PC-3 (cell line): Measurements from ENCODE around the gene CFAP91.

Experiments
- EZH2 ChIP-seq: fragments of 300-600 bp; sonication (generic); IDR thresholded peaks from one replicate; pipeline ENCODE4 v1.6.1; 2017; ENCODE audit warnings: antibody characterized with exemption, mild to moderate bottlenecking, low read length; ENCODE audit not compliant: unreplicated experiment
- EZH2phosphoT487 ChIP-seq: fragments of 300-600 bp; sonication (generic); IDR thresholded peaks from 2 replicates; pipeline ENCODE4 v1.6.1; 2018; ENCODE audit warnings: mild to moderate bottlenecking, antibody characterized with exemption, low read length, borderline replicate concordance
- TF ChIP-seq, protein P1 (sequence below): fragments of 300-600 bp; sonication (generic); conservative IDR thresholded peaks from 2 replicates; pipeline ENCODE4 v1.5.1; 2017; ENCODE audit warnings: antibody characterized with exemption, low read depth, mild to moderate bottlenecking, low read length

DNA sequence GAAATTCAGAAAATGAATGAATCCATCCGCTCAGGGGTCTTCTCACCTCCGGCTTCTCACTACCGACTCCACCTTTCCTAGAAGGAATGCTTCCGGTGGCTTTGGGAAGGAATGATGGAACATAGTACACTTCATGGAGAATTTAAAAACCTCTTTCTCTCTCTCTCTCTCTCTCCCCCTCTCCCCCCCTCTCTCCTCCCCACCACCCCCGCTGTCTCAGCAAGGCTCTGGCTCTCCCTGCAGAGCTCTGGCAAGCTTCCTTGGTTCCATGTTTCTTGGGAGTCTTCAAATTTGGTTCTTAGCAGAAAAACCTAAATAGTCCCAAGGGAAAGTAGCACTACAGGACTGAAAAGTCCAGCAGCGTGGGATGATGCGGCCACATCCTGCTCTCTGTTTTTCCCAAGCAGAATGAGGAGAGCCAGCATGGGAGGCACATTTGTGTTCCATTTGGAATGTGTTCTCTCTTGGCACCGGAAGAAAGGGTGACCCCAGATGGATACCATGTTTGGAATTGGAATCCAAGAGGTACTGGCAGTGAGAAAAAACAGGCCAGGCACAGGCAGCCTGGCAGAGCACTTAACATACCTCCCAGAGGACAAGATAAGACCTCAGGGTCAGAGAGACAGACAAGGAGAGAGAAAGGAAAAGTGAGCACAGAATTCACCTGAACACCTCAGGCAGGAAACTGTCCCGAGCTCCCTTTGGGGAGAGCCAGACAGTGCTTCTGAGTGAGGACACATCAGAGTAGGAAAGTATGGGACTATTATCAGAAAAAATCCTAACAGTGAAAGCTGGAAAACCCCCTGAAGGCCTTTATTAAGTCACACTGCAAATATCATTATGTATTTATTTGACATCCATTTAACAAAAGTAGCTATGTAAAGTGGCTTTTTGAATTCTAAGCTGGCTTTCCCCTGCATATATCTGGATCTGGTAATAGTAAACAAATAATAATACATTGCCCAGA lies 42.1 kb upstream of the CFAP91 start, which contains the start of gene POPDC2:
- TF ChIP-seq, protein P1, sequence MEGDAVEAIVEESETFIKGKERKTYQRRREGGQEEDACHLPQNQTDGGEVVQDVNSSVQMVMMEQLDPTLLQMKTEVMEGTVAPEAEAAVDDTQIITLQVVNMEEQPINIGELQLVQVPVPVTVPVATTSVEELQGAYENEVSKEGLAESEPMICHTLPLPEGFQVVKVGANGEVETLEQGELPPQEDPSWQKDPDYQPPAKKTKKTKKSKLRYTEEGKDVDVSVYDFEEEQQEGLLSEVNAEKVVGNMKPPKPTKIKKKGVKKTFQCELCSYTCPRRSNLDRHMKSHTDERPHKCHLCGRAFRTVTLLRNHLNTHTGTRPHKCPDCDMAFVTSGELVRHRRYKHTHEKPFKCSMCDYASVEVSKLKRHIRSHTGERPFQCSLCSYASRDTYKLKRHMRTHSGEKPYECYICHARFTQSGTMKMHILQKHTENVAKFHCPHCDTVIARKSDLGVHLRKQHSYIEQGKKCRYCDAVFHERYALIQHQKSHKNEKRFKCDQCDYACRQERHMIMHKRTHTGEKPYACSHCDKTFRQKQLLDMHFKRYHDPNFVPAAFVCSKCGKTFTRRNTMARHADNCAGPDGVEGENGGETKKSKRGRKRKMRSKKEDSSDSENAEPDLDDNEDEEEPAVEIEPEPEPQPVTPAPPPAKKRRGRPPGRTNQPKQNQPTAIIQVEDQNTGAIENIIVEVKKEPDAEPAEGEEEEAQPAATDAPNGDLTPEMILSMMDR = no peak
- TF ChIP-seq EZH2phosphoT487 (no peak), EZH2 (no peak)
